ENCODE results near the gene GPC3. TPM values are rescaled to one million over a fixed set of nuclear protein-coding genes. Genes with fewer than 3 reads are reported as not detected.

The GPC3 gene
- total RNA-seq, 6 experiments from 2014 or later = not detected

- no peaks in the 10 kb centered on the region for H3K27me3 Mint-ChIP-seq (ENCODE audit: insufficient read depth)
- DNase-seq = no peak
- H3K4me1 Mint-ChIP-seq (ENCODE audit: low read depth) = no peaks in the 10 kb centered on the region
- no peaks in the 10 kb centered on the region for H3K9me3 Mint-ChIP-seq
- TF ChIP-seq CTCF (IDR thresholded peaks at IDR 0.05) = no peak
- no peaks in the 10 kb centered on the region for H3K36me3 Mint-ChIP-seq (ENCODE audit: low read depth)
- no peak overlapping the region for H3K4me3 Mint-ChIP-seq
- H3K27ac Mint-ChIP-seq = no peak overlapping the region
Observed at GRCh38 chrX:133876646-133877045, 108.7 kb downstream of the GPC3 start.

- no peaks in the 10 kb centered on the region for H3K27me3 Mint-ChIP-seq (ENCODE audit: insufficient read depth)
- no peak overlapping the region for H3K27ac Mint-ChIP-seq
- no peak overlapping the region for H3K4me3 Mint-ChIP-seq
- no peak for DNase-seq
- peaks cover 7% of the 10 kb centered on the region; the same call in 1 of the 2 replicates for H3K9me3 Mint-ChIP-seq
- no peak for TF ChIP-seq CTCF (IDR thresholded peaks at IDR 0.05)
- no peaks in the 10 kb centered on the region for H3K4me1 Mint-ChIP-seq (ENCODE audit: low read depth)
- H3K36me3 Mint-ChIP-seq (ENCODE audit: low read depth) = no peaks in the 10 kb centered on the region
Observed at GRCh38 chrX:133869270-133869669, 116.1 kb downstream of the GPC3 start.

- no peak for TF ChIP-seq CTCF (IDR thresholded peaks at IDR 0.05)
- Mint-ChIP-seq H3K9me3 (peaks cover 7% of the 10 kb centered on the region; the same call in 1 of the 2 replicates), H3K27ac (no peak overlapping the region), H3K4me3 (no peak overlapping the region), H3K4me1 (ENCODE audit: low read depth) (no peaks in the 10 kb centered on the region), H3K27me3 (ENCODE audit: insufficient read depth) (no peaks in the 10 kb centered on the region; the same call in 1 of the 2 replicates), H3K36me3 (ENCODE audit: low read depth) (no peaks in the 10 kb centered on the region)
- DNase-seq = no peak
Observed at GRCh38 chrX:133868682-133869081, 116.7 kb downstream of the GPC3 start.

- H3K4me3 Mint-ChIP-seq = no peak overlapping the region
- no peaks in the 10 kb centered on the region; the same call in 1 of the 2 replicates for H3K27me3 Mint-ChIP-seq (ENCODE audit: insufficient read depth)
- no peak for TF ChIP-seq CTCF (IDR thresholded peaks at IDR 0.05)
Observed at GRCh38 chrX:133868250-133868649, 117.1 kb downstream of the GPC3 start.

GRCh38 chrX:133865761-133866471, 119.5 kb downstream of the GPC3 start:
- no peak overlapping the region for H3K4me3 Mint-ChIP-seq
- H3K27me3 Mint-ChIP-seq (ENCODE audit: insufficient read depth) = no peaks in the 10 kb centered on the region; the same call in 1 of the 2 replicates
- H3K9me3 Mint-ChIP-seq = peaks cover 10% of the 10 kb centered on the region; the same call in 1 of the 2 replicates
- no peak for TF ChIP-seq CTCF (IDR thresholded peaks at IDR 0.05)
- no peak for DNase-seq
- H3K36me3 Mint-ChIP-seq (ENCODE audit: low read depth) = no peaks in the 10 kb centered on the region
- no peaks in the 10 kb centered on the region for H3K4me1 Mint-ChIP-seq (ENCODE audit: low read depth)
- no peak overlapping the region for H3K27ac Mint-ChIP-seq

More at GRCh38 chrX:133868250-133868649, 117.1 kb downstream of the GPC3 start:
- Mint-ChIP-seq H3K4me1 (ENCODE audit: low read depth) (no peaks in the 10 kb centered on the region), H3K36me3 (ENCODE audit: low read depth) (no peaks in the 10 kb centered on the region), H3K27ac (no peak overlapping the region), H3K9me3 (peaks cover 7% of the 10 kb centered on the region; the same call in 1 of the 2 replicates)
- DNase-seq = no peak
